ENCODE data around the gene IRF2.
A peak's percentile ranks its signal among the peaks of the same experiment; 100 is the strongest.

Gene IRF2

GRCh38 chr4:184368731-184369130 lies 105.6 kb downstream of the IRF2 start:
- DNase-seq (ENCODE audit: low read depth, low spot score), result no peak

- no peak for DNase-seq (ENCODE audit: low read depth, low spot score)
Measured at GRCh38 chr4:184368290-184368689, 106.1 kb downstream of the IRF2 start.

GRCh38 chr4:184364100-184364921 lies 110.0 kb downstream of the IRF2 start:
- DNase-seq (ENCODE audit: low read depth, low spot score), result no peak

GRCh38 chr4:184363258-184363657 lies 111.1 kb downstream of the IRF2 start:
- no peak for DNase-seq (ENCODE audit: low read depth, low spot score)

- no peak for DNase-seq (ENCODE audit: low read depth, low spot score)
Measured at GRCh38 chr4:184362396-184362795, 112.0 kb downstream of the IRF2 start.

GRCh38 chr4:184361443-184361842 lies 112.9 kb downstream of the IRF2 start:
- DNase-seq (ENCODE audit: low read depth, low spot score), result no peak

DNA sequence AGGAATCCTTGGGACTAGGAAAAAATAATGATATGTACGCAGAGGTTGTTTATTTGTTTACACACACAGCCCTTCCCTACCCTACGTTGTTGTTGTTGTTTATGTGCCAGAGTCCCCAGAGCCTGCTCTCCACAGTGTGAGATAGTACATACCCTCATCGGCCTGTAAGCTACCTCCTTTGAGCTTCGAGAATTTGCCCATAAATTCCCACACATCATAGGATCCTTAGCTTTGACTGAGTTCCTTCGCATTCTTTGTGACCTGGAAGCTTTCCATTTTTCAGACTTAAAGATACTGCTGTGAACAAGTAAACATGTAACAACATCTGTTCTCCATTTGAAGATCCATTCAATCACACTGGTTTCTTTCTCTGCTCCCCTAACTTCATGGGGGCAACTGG lies 114.5 kb downstream of the IRF2 start:
- DNase-seq (ENCODE audit: low read depth, low spot score), result peak; percentile 5

DNA sequence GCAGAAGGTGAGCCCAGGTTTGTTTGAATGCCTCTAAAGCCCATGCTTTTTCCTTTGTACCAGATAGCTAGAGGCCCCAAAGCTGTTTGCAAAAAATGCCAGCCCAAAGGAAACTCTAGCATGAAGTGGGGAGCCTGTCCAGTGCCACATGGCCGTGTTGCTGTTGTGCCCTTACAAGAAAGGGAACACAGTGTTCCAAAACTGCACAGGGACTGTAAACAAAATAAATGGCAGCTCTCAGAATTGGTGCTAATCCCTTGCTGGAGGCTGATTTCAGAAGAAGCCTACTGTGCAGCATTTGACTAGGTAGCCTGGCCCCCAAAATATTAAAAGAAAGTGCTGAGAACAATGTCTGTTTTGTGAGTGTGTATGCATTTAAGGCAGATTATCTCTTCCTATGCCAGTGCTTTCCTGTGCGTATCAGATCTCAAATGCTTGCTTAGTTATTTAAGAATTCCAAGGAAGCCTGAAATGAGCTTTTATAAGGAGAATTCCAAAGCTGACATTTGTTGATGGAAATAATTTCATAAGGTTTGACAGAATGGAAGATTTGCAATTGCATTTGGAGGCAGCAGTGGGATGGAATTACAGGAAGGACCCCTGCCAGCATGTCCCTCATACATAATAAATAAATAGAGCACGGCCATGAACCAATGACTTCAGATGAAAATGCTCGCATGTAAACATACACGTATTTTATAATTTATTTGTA lies 115.7 kb downstream of the IRF2 start:
- DNase-seq (ENCODE audit: low read depth, low spot score), result no peak

DNA sequence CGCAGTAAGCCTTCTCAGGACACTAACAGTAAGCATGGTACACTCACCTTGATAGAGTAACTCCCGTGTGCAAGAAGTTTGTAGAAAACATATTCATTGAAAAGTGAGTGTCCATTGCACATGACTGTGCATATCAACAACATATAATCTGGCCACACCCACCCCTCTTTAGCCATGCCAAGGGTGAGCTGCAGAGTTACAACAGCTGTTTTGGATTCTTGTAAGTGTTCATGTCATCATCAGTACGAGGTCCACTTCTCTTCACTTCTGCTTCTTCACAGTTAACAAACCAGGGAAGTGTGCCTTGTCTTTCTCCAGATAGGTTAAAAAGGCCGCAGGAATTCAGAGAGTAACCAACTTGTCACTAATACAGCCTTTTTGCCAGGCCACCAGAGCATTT lies 116.6 kb downstream of the IRF2 start:
- DNase-seq (ENCODE audit: low read depth, low spot score), result no peak

- no peak for DNase-seq (ENCODE audit: low read depth, low spot score)
Measured at GRCh38 chr4:184357165-184357564, 117.2 kb downstream of the IRF2 start.

DNA sequence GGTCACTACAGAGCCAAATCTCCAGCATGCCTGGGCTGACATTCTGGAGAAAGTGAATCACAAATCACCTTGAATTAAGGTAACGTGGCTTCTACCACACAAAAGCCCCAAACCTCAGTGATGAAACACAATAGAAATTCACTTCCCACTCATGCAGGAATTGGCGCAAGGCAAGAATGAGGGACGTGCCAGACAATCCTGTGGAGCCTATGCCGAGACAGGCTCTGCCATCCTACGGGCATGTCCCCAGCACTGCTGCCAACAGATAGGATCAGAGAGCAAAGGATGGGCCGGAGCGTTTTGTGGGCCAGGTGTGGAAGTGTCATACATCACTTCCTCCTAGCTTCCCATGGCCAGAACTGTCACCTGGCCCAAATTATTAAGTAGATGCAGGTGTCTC lies 118.0 kb downstream of the IRF2 start:
- no peak for DNase-seq (ENCODE audit: low read depth, low spot score)

DNA sequence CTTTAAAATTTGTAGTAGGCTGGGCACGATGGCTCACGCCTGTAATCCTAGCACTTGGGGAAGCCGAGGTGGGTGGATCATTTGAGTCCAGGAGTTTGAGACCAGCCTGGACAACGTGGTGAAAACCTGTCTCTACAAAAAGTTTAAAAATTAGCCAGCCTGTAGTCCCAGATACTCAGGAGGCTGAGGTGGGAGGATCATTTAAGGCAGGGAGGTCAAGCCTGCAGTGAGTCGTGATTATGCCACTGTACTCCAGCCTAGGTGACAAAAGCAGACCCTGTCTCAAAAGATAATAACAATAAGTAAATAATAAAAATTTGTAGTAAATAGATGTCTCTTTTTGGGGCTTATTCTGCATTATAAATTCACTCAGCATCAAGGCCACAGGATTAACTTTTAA lies 118.5 kb downstream of the IRF2 start:
- DNase-seq (ENCODE audit: low read depth, low spot score), result no peak

DNA sequence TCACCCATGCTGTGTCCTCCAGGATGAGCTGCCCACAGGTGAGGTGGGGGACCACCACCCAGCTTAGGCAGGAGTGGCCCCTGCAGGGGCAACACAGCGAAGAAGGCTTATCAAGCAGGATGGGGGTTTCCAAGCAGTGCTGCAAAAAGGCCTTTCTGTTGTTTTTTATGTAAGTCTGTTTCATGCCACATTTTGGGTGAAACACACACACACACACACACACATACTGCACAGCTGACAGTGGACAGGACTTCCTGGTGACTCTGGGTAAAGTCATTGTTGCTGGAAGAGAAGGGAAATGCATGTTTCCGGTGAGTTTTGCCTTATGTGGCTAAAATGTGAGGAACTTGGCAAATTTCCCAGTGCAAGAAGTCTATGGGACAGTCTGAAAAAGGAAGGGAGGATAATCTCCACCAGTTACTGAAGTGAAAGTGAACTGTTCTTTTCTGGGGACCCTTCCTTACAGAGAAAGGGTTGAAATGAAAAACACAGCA lies 119.2 kb downstream of the IRF2 start:
- DNase-seq (ENCODE audit: low read depth, low spot score), result no peak

- DNase-seq (ENCODE audit: low read depth, low spot score), result no peak
Measured at GRCh38 chr4:184352891-184353290, 121.5 kb downstream of the IRF2 start.

GRCh38 chr4:184351560-184352451 lies 122.5 kb downstream of the IRF2 start:
- no peak for DNase-seq (ENCODE audit: low read depth, low spot score)

DNA sequence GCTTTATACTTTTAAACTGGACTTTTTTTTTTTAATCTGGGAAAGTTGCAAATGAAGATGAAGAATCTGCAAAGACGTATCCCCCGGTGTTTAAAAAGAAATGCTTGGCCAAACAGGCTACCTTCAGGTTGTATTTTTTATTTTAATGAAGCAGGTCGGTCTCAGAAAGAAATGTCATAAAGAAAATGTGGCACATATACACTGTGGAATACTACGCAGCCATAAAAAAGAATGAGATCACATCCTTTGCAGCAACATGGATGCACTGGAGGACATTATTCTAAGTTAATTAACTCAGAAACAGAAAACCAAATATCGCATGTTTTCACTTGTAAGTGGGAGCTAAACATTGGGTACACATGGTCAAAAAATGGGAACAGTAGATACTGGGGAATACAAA lies 123.4 kb downstream of the IRF2 start:
- no peak for DNase-seq (ENCODE audit: low read depth, low spot score)

GRCh38 chr4:184350213-184350817 lies 124.0 kb downstream of the IRF2 start:
- no peak for DNase-seq (ENCODE audit: low read depth, low spot score)

- no peak for DNase-seq (ENCODE audit: low read depth, low spot score)
Measured at GRCh38 chr4:184349283-184350039, 124.9 kb downstream of the IRF2 start.

GRCh38 chr4:184348311-184349233 lies 125.8 kb downstream of the IRF2 start:
- DNase-seq (ENCODE audit: low read depth, low spot score), result no peak
